Aorta (tissue), 5 donors: ENCODE data around the gene TMED10. TPM values are rescaled to one million over a fixed set of nuclear protein-coding genes. Genes with fewer than 3 reads are reported as not detected.

Source experiments
- ATAC-seq: fragments of 200-7000 bp; cut with Tn5 transposase; one replicate; pipeline ENCODE4 v1.9.1; 2022; ENCODE audit warnings: moderate library complexity; ENCODE audit not compliant: low FRiP score
- DNase-seq, 2 donors: peaks; one replicate each; pipeline ENCODE4 v3.0.0-alpha.2; 2020
- H3K27ac ChIP-seq, 2 donors: one replicate each; pipeline ENCODE4 v1.5.1; 2013; ENCODE audit warnings: low read length in 2 of 2, mild to moderate bottlenecking in 2 of 2, moderate library complexity in 2 of 2, control low read depth in 1 of 2, inconsistent platforms in 1 of 2, low read depth in 1 of 2
- H3K27me3 ChIP-seq, 2 donors: one replicate each; pipeline ENCODE4 v1.6.1; 2013; ENCODE audit warnings: control low read depth in 1 of 2, low read length in 1 of 2, mild to moderate bottlenecking in 1 of 2, moderate library complexity in 1 of 2; ENCODE audit not compliant: insufficient read depth in 2 of 2, control insufficient read depth in 1 of 2
- H3K36me3 ChIP-seq, 2 donors: one replicate each; pipeline ENCODE4 v1.6.1; 2013; ENCODE audit warnings: control low read depth in 1 of 2, low read length in 1 of 2, mild to moderate bottlenecking in 1 of 2; ENCODE audit not compliant: insufficient read depth in 2 of 2, control insufficient read depth in 1 of 2
- H3K4me1 ChIP-seq, 2 donors: one replicate each; pipeline ENCODE4 v1.6.1; 2013; ENCODE audit warnings: low read length in 2 of 2, control low read depth in 1 of 2, mild to moderate bottlenecking in 1 of 2, moderate library complexity in 1 of 2; ENCODE audit not compliant: insufficient read depth in 2 of 2, control insufficient read depth in 1 of 2
- H3K4me3 ChIP-seq, 2 donors: one replicate each; pipeline ENCODE4 v1.5.1; 2013; ENCODE audit warnings: low read length in 2 of 2, control low read depth in 1 of 2, mild to moderate bottlenecking in 1 of 2
- H3K9me3 ChIP-seq: one replicate; pipeline ENCODE4 v1.6.1; 2013; ENCODE audit warnings: mild to moderate bottlenecking, low read length; ENCODE audit not compliant: control insufficient read depth
- WGBS, 2 donors: extraction: QIAGEN DNeasy Blood & Tissue Kit; methylation state at CpG; one replicate each; pipeline ENCODE4 v1.1.7; 2013; 5-methylcytosine and 5-hydroxymethylcytosine counted together
- intact Hi-C, 2 donors: fragments of 100-400 bp; cut with DNase I; formaldehyde crosslinking; loops; one replicate each; pipeline versions ENCODE4 v1.14.2 to v1.15.0; 2022
- polyA plus RNA-seq, 2 donors: library from polyadenylated mRNA; stranded (reverse); fragments of 200-250 nt; gene quantifications; one replicate each; pipeline ENCODE4 v1.2.3, GENCODE V29; 2013
- total RNA-seq, 2 donors: library from RNA; stranded (reverse); fragmentation: NEBNext Ultra II Directional; extraction: Animal tissue kit (Norgen Biotek cat#: 25700); gene quantifications; one replicate each; pipeline ENCODE4 v1.2.1, GENCODE V29; 2021
- donor health status: healthy with polysubstance abuse.
- donor health status: Bipolar disorder and iron deficiency.
- donor health status: DM: no; HTN: no; CAD: no.
- donor health status: DM: no; HTN: no; CAD: no.
- donor health status: DM: yes; HTN: yes; CAD: no.

Gene TMED10
- total and polyA plus RNA-seq, 4 donors: 114 to 277 (median 194) TPM

- Histone ChIP-seq H3K4me1 (no peaks in the 10 kb centered on the region), H3K27me3 (no peaks in the 10 kb centered on the region), H3K27ac (no peak overlapping the region), H3K9me3 (no peaks in the 10 kb centered on the region), H3K4me3 (no peak overlapping the region), H3K36me3 (no peaks in the 10 kb centered on the region)
- intact Hi-C loops: no loop called here
- WGBS, 2 donors: 84 to 86% methylated on average over 6 of the region's 6 CpGs
- DNase-seq (no peak), ATAC-seq (no peak)
These were observed 39.1 kb upstream of the TMED10 start for GRCh38 chr14:75215520-75215919.

DNA sequence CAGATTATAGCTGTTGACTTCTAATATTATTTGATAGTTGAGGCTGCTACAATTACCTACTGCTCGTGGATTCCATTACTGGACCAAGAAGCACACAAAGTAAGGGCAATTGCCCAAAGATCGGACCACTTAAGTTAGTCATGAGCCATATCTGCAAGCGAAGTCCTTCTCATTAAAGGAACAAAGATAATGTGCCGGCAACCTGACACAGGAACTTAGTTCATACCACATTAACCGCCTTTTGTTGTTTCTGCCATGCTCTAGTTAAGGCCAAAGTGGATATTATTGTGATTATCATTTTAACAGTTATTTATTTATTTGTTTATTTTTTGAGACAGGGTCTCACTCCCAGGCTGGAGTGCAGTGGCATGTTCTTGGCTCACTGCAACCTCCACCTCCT lies 38.1 kb upstream of the TMED10 start:
- intact Hi-C loops: no loop called here
- H3K4me3 ChIP-seq: no peak overlapping the region
- no peak for ATAC-seq
- no peak overlapping the region for H3K27ac ChIP-seq
- no peaks in the 10 kb centered on the region for H3K4me1 ChIP-seq
- WGBS, 2 donors: 97 to 98% methylated on average over 5 of the region's 5 CpGs
- H3K36me3 ChIP-seq: no peaks in the 10 kb centered on the region
- H3K9me3 ChIP-seq: no peaks in the 10 kb centered on the region
- no peak for DNase-seq
- H3K27me3 ChIP-seq: no peaks in the 10 kb centered on the region

DNA sequence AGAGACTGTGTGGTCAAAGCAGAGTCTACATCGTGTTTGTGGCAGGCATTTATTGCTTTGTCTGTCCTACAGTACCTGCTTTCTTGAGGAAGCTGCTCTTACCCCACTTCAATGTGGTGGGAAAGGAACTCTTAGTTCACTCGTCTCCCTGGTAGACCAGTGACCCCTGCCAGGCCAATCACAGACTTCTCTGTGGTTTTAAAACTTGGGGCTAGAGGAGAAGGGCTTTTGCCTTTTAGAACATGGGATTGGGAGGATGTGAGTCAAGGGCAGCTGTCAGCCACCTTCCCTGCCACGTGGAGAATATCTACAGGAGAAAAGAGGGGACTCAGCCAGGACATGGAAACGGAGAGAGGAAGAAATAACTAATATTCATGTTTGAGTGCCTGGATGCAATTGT lies 36.8 kb upstream of the TMED10 start:
- intact Hi-C loops: no loop called here
- Histone ChIP-seq H3K36me3 (no peaks in the 10 kb centered on the region), H3K4me1 (no peaks in the 10 kb centered on the region), H3K9me3 (no peaks in the 10 kb centered on the region), H3K27me3 (no peaks in the 10 kb centered on the region), H3K4me3 (no peak overlapping the region), H3K27ac (no peak overlapping the region)
- ATAC-seq (no peak), DNase-seq (no peak)
- WGBS, 2 donors: 72 to 77% methylated on average over 4 of the region's 4 CpGs

DNA sequence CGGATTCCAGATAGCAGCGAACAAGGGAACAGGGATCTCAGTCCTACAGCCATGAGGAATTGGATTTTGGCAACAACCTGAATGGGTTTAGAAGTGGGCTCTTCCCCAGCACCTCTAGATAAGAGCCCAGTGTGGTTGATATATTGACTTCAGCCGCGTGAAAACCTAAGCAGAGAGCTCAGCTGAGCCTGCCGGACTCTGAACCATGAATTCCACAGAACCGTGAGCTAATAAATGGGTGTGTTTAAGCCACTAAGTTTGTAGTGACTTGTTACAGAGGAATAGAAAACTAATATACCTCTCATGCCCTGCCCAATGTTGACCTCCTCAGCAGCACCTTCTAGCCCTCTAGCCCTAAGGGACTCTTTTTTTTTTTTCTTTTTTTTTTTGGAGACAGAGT lies 32.4 kb upstream of the TMED10 start:
- no peak overlapping the region for H3K27ac ChIP-seq
- no peaks in the 10 kb centered on the region for H3K4me1 ChIP-seq
- intact Hi-C loops: no loop called here
- ATAC-seq: no peak
- no peak overlapping the region for H3K4me3 ChIP-seq
- no peaks in the 10 kb centered on the region for H3K27me3 ChIP-seq
- no peaks in the 10 kb centered on the region for H3K9me3 ChIP-seq
- 91 to 95% methylated on average over 6 of the region's 6 CpGs for WGBS, 2 donors
- no peaks in the 10 kb centered on the region for H3K36me3 ChIP-seq
- DNase-seq: no peak

GRCh38 chr14:75206190-75206589 lies 29.8 kb upstream of the TMED10 start:
- no peak for ATAC-seq
- Histone ChIP-seq H3K36me3 (no peaks in the 10 kb centered on the region), H3K4me3 (no peak overlapping the region), H3K4me1 (no peaks in the 10 kb centered on the region), H3K27ac (no peak overlapping the region), H3K27me3 (no peaks in the 10 kb centered on the region), H3K9me3 (no peaks in the 10 kb centered on the region)
- 94 to 95% methylated on average over 3 of the region's 3 CpGs for WGBS, 2 donors
- DNase-seq: no peak
- intact Hi-C loops: no loop called here

DNA sequence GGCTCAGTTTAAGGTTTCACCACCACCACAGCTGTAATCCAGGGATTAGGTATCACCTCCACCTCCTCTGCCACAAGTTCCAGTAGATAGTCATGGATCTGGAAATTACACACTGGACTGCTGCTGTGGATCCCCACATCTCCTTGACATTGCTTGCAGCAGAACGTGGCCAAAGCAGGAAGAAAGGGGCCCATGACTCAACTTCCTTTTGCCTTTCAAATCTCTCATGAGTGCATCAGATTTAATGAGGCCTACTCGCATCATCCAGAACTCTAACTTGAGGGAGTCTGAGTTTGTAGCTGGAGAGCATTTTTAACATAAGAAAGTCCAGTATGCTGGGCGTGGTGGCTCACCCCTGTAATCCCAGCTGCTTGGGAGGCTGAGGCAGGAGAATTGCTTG lies 29.2 kb upstream of the TMED10 start:
- Histone ChIP-seq H3K36me3 (no peaks in the 10 kb centered on the region), H3K27me3 (no peaks in the 10 kb centered on the region), H3K9me3 (no peaks in the 10 kb centered on the region), H3K27ac (no peak overlapping the region), H3K4me1 (no peaks in the 10 kb centered on the region), H3K4me3 (no peak overlapping the region)
- 78 to 88% methylated on average over 3 of the region's 3 CpGs for WGBS, 2 donors
- intact Hi-C loops: no loop called here
- DNase-seq: no peak
- no peak for ATAC-seq

- Histone ChIP-seq H3K9me3 (no peaks in the 10 kb centered on the region), H3K4me1 (no peaks in the 10 kb centered on the region), H3K27ac (no peak overlapping the region), H3K4me3 (no peak overlapping the region), H3K27me3 (no peaks in the 10 kb centered on the region), H3K36me3 (no peaks in the 10 kb centered on the region)
- ATAC-seq (no peak), DNase-seq (no peak)
- intact Hi-C loops: no loop called here
- 72 to 81% methylated on average over 3 of the region's 3 CpGs for WGBS, 2 donors
These were observed 27.7 kb upstream of the TMED10 start for GRCh38 chr14:75204116-75204515.

GRCh38 chr14:75202657-75203056 lies 26.2 kb upstream of the TMED10 start:
- intact Hi-C loops: no loop called here
- no peaks in the 10 kb centered on the region for H3K4me1 ChIP-seq
- WGBS, 2 donors: 70 to 73% methylated on average over 2 of the region's 2 CpGs

DNA sequence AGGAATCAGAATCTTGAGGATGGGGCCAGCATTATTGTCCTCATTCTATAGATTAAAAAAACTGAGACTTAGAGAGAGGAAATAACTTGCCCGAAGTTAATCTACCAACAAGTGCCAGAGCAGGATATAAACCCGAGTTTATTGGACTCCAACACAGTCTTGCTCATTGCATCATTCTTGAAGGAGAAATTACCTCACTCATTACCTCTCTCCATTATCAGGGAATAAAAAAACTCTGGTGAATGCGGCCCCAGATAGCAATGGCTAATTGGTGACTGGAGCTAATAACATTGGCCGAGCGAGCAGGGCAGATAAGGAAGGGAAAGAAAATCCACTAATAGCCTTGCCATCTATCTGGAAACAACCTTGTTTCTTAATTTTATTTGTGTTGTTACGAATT lies 24.7 kb upstream of the TMED10 start:
- 81 to 82% methylated on average over 6 of the region's 6 CpGs for WGBS, 2 donors
- H3K9me3 ChIP-seq: no peaks in the 10 kb centered on the region

More at GRCh38 chr14:75202657-75203056, 26.2 kb upstream of the TMED10 start:
- H3K36me3 ChIP-seq: no peaks in the 10 kb centered on the region
- H3K4me3 ChIP-seq: no peak overlapping the region
- H3K27ac ChIP-seq: no peak overlapping the region
- ATAC-seq: no peak
- no peak for DNase-seq
- H3K9me3 ChIP-seq: no peaks in the 10 kb centered on the region
- no peaks in the 10 kb centered on the region for H3K27me3 ChIP-seq

More for the DNA sequence above, 24.7 kb upstream of the TMED10 start:
- intact Hi-C loops: no loop called here
- H3K27me3 ChIP-seq: no peaks in the 10 kb centered on the region
- DNase-seq (no peak), ATAC-seq (no peak)
- H3K27ac ChIP-seq: no peak overlapping the region
- H3K4me3 ChIP-seq: no peak overlapping the region
- H3K4me1 ChIP-seq: no peaks in the 10 kb centered on the region
- no peaks in the 10 kb centered on the region for H3K36me3 ChIP-seq
